HG03460 (cell line): ENCODE data around the gene OLR1.
"Not testable (repeated sequence)": the region's sequence is repeated elsewhere in the genome, so short reads cannot be mapped to it uniquely, and the experiment has no call there.

Experiments
- ATAC-seq: cut with Tn5 transposase; IDR thresholded peaks from one replicate; pipeline ENCODE4 v1.9.1; 2021; ENCODE audit not compliant: unreplicated experiment

Gene OLR1

GRCh38 chr12:10191865-10192264 is 19.9 kb upstream of the OLR1 start:
- ATAC-seq = no peak

GRCh38 chr12:10190558-10191388 is 18.8 kb upstream of the OLR1 start:
- peak; percentile 80 for ATAC-seq

GRCh38 chr12:10189653-10190052 is 17.7 kb upstream of the OLR1 start:
- no peak for ATAC-seq

GRCh38 chr12:10186958-10187357 is 15.0 kb upstream of the OLR1 start:
- ATAC-seq = not testable (repeated sequence)

- ATAC-seq = no peak
Observed at GRCh38 chr12:10186299-10186698, 14.4 kb upstream of the OLR1 start.

GRCh38 chr12:10184261-10184843 is 12.4 kb upstream of the OLR1 start:
- ATAC-seq = no peak

- ATAC-seq = no peak
Observed at GRCh38 chr12:10182354-10183049, 10.6 kb upstream of the OLR1 start.

- ATAC-seq = no peak
Observed at GRCh38 chr12:10179776-10180181, 7.8 kb upstream of the OLR1 start.

GRCh38 chr12:10178821-10179220 is 6.9 kb upstream of the OLR1 start, which contains the start of gene TMEM52B:
Gene TMEM52B (plus strand): TSS chr12:10179032. CDS start chr12:10179575, 543 bp downstream.
- no peak for ATAC-seq

GRCh38 chr12:10175846-10176636 is 4.1 kb upstream of the OLR1 start:
- no peak for ATAC-seq

GRCh38 chr12:10174986-10175614 is 3.2 kb upstream of the OLR1 start:
- ATAC-seq = no peak

- no peak for ATAC-seq
Observed at GRCh38 chr12:10170216-10170615, 1.7 kb downstream of the OLR1 start.

- no peak for ATAC-seq
Observed at GRCh38 chr12:10169104-10169503, 2.8 kb downstream of the OLR1 start.

- ATAC-seq = no peak
Observed at GRCh38 chr12:10167599-10167998, 4.3 kb downstream of the OLR1 start.

GRCh38 chr12:10165421-10165820 is 6.5 kb downstream of the OLR1 start:
- no peak for ATAC-seq

- no peak for ATAC-seq
Observed at GRCh38 chr12:10163084-10163483, 8.8 kb downstream of the OLR1 start.

- ATAC-seq = no peak
Observed at GRCh38 chr12:10160617-10161385, 11.1 kb downstream of the OLR1 start.

GRCh38 chr12:10159280-10159679 is 12.7 kb downstream of the OLR1 start:
- ATAC-seq = no peak

GRCh38 chr12:10158406-10158805 is 13.5 kb downstream of the OLR1 start:
- no peak for ATAC-seq

- no peak for ATAC-seq
Observed at GRCh38 chr12:10155966-10156365, 16.0 kb downstream of the OLR1 start.
